SH-SY5Y (cell line): ENCODE measurements around the gene CD47.

Source experiments
- GATA2 ChIP-seq: IDR thresholded peaks from 2 replicates; pipeline ENCODE4 v1.6.1; 2011; ENCODE audit warnings: mild to moderate bottlenecking, low read depth, low read length
- GATA3 ChIP-seq: IDR thresholded peaks from 2 replicates; pipeline ENCODE4 v1.6.1; 2011; ENCODE audit warnings: low read depth, mild to moderate bottlenecking, low read length, moderate library complexity

DNA sequence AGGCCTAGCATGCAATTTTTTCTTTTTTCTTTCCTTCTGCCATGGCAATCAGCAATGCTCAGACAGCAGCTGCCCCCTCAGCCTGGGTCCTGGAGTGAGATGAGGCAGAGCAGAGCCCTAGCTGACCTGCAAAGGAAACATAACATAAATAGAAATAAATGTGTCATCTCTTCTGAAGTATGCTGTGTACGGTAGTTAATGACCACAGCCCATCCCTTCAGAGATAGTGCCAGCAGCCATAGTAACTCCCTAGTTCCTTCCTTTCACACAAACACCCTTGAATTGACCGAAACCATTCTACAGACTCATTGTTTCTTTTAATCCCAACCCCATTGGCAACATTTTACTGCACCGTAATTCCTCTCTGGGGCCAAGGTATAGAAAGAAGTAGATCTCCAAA, 8.4 kb upstream of the CD47 start:
- TF ChIP-seq GATA2 (no peak), GATA3 (no peak)
